PFSK-1 (cell line): ENCODE measurements around the gene KRT86.

ENCODE experiments used
- FOXP2 ChIP-seq: optimal IDR thresholded peaks from 2 replicates; pipeline ENCODE3; 2011; ENCODE audit warnings: borderline replicate concordance, control low read depth, inconsistent platforms; ENCODE audit not compliant: insufficient read depth; ENCODE audit errors: extremely low read length, extremely low read depth
- POLR2AphosphoS5 ChIP-seq: IDR thresholded peaks from 2 replicates; pipeline ENCODE4 v1.6.1; 2012; ENCODE audit warnings: low read depth, mild to moderate bottlenecking, control low read depth, low read length, moderate library complexity
- REST ChIP-seq, 2 experiments: IDR thresholded peaks; 2 replicates each; pipeline versions ENCODE4 v1.6.1 to v1.8.0; 2011 to 2012; ENCODE audit warnings: low read depth in 2 of 2, low read length in 2 of 2, control low read depth in 1 of 2, inconsistent platforms in 1 of 2, mild to moderate bottlenecking in 1 of 2, moderate library complexity in 1 of 2; ENCODE audit not compliant: insufficient read depth in 1 of 2

DNA sequence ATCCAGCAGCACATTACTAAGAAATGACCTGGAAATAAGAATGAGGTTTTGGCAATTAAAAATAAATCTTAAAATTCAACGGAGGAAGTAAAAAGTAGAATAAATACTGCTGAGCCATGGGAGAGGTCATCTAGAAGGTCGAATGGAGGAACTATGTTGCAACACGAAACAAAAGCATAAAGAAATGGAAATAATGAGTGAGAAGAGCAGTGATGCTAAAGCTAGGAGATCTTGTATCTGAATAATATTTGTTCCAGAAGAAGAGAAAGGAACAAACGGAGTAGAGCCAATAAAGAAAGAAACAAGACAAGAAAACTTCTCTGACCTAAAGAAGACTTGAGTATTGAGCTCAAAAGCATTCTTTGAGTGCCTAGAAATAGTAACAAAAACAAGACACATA, 48.0 kb upstream of the KRT86 start:
- TF ChIP-seq REST (IDR thresholded peaks at IDR 0.05; ENCODE audit: insufficient read depth in 1 of 2, low read depth in 2 of 2, low read length in 2 of 2): no peak
- TF ChIP-seq FOXP2: no peak
- no peak for TF ChIP-seq POLR2AphosphoS5
